ENCODE results near the gene SKIL. TPM values are rescaled to one million over a fixed set of nuclear protein-coding genes. Genes with fewer than 3 reads are reported as not detected.

Gene SKIL
- total and polyA plus RNA-seq, 8 donors = 6.3 to 107 (median 33.9) TPM

DNA sequence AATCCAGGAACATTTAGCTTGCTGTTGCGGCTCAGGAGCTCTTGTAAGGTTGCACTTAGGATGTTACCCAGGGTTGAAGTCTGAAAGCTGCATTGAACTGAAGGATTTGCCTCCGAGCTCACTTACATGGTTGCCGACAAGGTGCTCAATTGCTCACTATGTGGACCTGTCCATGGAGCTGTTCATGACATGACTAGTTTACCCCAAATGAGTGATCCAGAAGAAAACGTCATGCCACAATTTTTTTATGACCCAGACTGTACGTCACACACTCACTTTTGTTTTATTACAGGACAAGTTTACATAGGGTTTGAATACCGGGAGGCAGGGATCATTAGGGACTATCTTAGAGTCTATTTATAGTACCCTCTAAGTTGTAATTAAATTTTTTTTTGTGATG, 40.2 kb downstream of the SKIL start:
- H3K4me3 ChIP-seq = no peak overlapping the region
- H3K9me3 ChIP-seq = no peaks in the 10 kb centered on the region
- no peaks in the 10 kb centered on the region for H3K27me3 ChIP-seq
- no peak for DNase-seq
- H3K4me1 ChIP-seq = no peaks in the 10 kb centered on the region
- WGBS, 5 donors = 86 to 94% (median 89%) methylated on average over 6 of the region's 6 CpGs
- no peak overlapping the region for H3K27ac ChIP-seq
- H3K36me3 ChIP-seq = peaks cover 0 to 26% (median 13%) of the 10 kb centered on the region in 4 donors
- no peak for TF ChIP-seq POLR2AphosphoS5 (IDR thresholded peaks at IDR 0.05)
- TF ChIP-seq POLR2A (IDR thresholded peaks at IDR 0.05) = no peak
- no peak for TF ChIP-seq EP300 (IDR thresholded peaks at IDR 0.05)
- TF ChIP-seq, protein P1, sequence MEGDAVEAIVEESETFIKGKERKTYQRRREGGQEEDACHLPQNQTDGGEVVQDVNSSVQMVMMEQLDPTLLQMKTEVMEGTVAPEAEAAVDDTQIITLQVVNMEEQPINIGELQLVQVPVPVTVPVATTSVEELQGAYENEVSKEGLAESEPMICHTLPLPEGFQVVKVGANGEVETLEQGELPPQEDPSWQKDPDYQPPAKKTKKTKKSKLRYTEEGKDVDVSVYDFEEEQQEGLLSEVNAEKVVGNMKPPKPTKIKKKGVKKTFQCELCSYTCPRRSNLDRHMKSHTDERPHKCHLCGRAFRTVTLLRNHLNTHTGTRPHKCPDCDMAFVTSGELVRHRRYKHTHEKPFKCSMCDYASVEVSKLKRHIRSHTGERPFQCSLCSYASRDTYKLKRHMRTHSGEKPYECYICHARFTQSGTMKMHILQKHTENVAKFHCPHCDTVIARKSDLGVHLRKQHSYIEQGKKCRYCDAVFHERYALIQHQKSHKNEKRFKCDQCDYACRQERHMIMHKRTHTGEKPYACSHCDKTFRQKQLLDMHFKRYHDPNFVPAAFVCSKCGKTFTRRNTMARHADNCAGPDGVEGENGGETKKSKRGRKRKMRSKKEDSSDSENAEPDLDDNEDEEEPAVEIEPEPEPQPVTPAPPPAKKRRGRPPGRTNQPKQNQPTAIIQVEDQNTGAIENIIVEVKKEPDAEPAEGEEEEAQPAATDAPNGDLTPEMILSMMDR (IDR thresholded peaks at IDR 0.05) = no peak
- intact Hi-C loops (cut with DNase I; ENCODE audit: low total_unique reads) = no loop called here

- no peaks in the 10 kb centered on the region for H3K4me1 ChIP-seq
- H3K27me3 ChIP-seq = no peaks in the 10 kb centered on the region
- no peak for DNase-seq
- no peak overlapping the region for H3K27ac ChIP-seq
- H3K36me3 ChIP-seq = no peaks in the 10 kb centered on the region
- intact Hi-C loops (cut with DNase I; ENCODE audit: low total_unique reads) = no loop called here
- H3K9me3 ChIP-seq = no peaks in the 10 kb centered on the region
- no peak overlapping the region for H3K4me3 ChIP-seq
- TF ChIP-seq POLR2AphosphoS5 (IDR thresholded peaks at IDR 0.05) (no peak), POLR2A (IDR thresholded peaks at IDR 0.05) (no peak), EP300 (IDR thresholded peaks at IDR 0.05) (no peak)
- TF ChIP-seq, protein P1 (IDR thresholded peaks at IDR 0.05) = no peak
Measured at GRCh38 chr3:170405101-170405500, 47.6 kb downstream of the SKIL start.

DNA sequence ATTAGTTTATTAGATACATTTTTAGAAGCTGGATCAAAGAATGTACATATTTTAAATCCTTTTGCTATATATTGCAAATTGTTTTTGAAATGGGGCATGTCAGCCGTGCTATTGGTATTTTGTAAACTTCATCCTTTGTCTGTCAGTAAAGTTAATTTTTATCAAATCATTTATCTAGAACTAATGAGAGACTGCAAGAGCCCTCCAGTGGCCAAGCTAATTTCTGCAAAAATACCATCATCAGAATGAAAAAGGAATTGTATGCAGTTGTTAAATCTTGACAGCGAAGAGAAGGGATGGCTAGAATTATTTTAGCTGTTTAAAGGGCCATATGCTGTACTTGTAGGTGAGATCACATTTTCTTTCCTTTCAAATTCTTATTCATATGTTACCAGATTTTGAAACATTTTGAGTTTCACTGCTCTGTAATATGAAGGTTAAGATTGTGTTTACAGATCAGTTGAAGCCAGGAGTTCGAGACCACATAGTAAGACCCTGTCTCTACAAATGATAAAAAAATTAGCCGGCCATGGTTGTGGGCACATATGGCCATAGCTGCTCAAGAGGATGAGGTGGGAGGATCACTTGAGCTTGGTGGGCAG, 53.0 kb downstream of the SKIL start:
- Histone ChIP-seq H3K4me3 (no peak overlapping the region), H3K27me3 (no peaks in the 10 kb centered on the region), H3K4me1 (no peaks in the 10 kb centered on the region), H3K27ac (no peak overlapping the region), H3K9me3 (no peaks in the 10 kb centered on the region), H3K36me3 (no peaks in the 10 kb centered on the region)
- TF ChIP-seq, protein P1 (IDR thresholded peaks at IDR 0.05) = peak in 5 of 7 experiments; percentile 24 to 54 (median 48)
- TF ChIP-seq EP300 (IDR thresholded peaks at IDR 0.05) = no peak
- DNase-seq = peak in 1 of 2 donors; percentile 52
- intact Hi-C loops (cut with DNase I; ENCODE audit: low total_unique reads) = loop anchor here (10.0 kb wide), 2 partner anchors 96 to 284 kb away; no protein-coding TSS in a partner anchor
- 41 to 52% (median 49%) methylated on average over 4 of the region's 4 CpGs for WGBS, 5 donors

DNA sequence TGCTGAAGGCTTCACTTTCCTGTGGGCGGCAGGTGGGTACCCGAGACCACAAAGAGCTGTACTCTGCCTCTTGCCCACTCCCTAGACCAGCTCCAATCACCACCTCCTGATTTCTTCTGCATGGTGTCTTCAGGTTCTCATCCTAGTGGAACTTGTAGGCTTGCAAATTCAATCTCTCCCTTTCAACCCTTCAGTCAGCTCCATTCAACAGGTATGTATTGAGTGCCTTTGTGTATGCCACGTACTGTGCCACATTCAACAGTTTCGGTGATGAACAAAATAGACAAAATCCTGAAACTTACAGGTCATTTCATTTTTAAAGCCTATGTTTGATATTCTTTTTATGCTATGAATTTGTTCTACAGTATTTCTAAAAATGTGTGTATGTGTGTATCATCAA, 55.8 kb downstream of the SKIL start:
- Histone ChIP-seq H3K27ac (no peak overlapping the region), H3K4me3 (no peak overlapping the region), H3K27me3 (peaks cover 0 to 21% (median 8%) of the 10 kb centered on the region in 3 donors), H3K4me1 (peaks cover 2 to 5% (median 3%) of the 10 kb centered on the region in 4 donors), H3K9me3 (no peaks in the 10 kb centered on the region), H3K36me3 (no peaks in the 10 kb centered on the region)
- WGBS, 5 donors = 94 to 99% (median 98%) methylated on average over 4 of the region's 4 CpGs
- TF ChIP-seq EP300 (IDR thresholded peaks at IDR 0.05) (no peak), POLR2A (IDR thresholded peaks at IDR 0.05) (no peak), POLR2AphosphoS5 (IDR thresholded peaks at IDR 0.05) (no peak)
- TF ChIP-seq, protein P1 (IDR thresholded peaks at IDR 0.05) = no peak
- intact Hi-C loops (cut with DNase I; ENCODE audit: low total_unique reads) = loop anchor here (10.0 kb wide), 2 partner anchors 98 to 282 kb away; no protein-coding TSS in a partner anchor
- no peak for DNase-seq

Data from stomach (tissue), 9 donors.